OCI-LY7 (cell line): Measurements from ENCODE around the gene CUX1. TPM values are rescaled to one million over a fixed set of nuclear protein-coding genes. Genes with fewer than 3 reads are reported as not detected.

Source experiments
- BruUV-seq: library from RNA; stranded (reverse); fragments of 400-500 nt; replicated peaks from 2 replicates; lab custom pipeline; 2021; lab: Mats Ljungman, UMichigan
- CTCF ChIA-PET: fragments of 300-600 bp; sonication (Branson Sonifier 250); formaldehyde crosslinking; loops from one replicate; lab custom pipeline; 2022; ENCODE audit warnings: antibody characterized with exemption; ENCODE audit not compliant: unreplicated experiment; lab: Charles Lee
- POLR2A ChIA-PET: fragments of 300-600 bp; sonication (Branson Sonifier 250); formaldehyde crosslinking; loops from one replicate; lab custom pipeline; 2022; ENCODE audit warnings: antibody characterized with exemption; lab: Charles Lee
- DNase-seq: peaks from one replicate; pipeline ENCODE4 v3.0.0-alpha.2; 2015; ENCODE audit warnings: low spot score
- H2AFZ ChIP-seq: fragments of 200-600 bp; sonication (generic), shearing (Covaris generic); 2 replicates; pipeline ENCODE4 v1.6.1; 2014; ENCODE audit warnings: mild to moderate bottlenecking, antibody characterized with exemption, low read length, moderate library complexity
- H3K27ac ChIP-seq: fragments of 200-600 bp; sonication (generic); 2 replicates; pipeline ENCODE4 v1.5.1; 2014; ENCODE audit warnings: mixed run types, low read depth, mild to moderate bottlenecking, moderate library complexity, low read length, inconsistent platforms; ENCODE audit not compliant: poor library complexity, severe bottlenecking
- H3K36me3 ChIP-seq: fragments of 200-600 bp; sonication (generic); 2 replicates; pipeline ENCODE4 v1.6.1; 2014; ENCODE audit warnings: mild to moderate bottlenecking, antibody characterized with exemption, low read length, moderate library complexity, mixed read lengths; ENCODE audit not compliant: insufficient read depth
- H3K4me1 ChIP-seq: fragments of 200-600 bp; sonication (generic); 2 replicates; pipeline ENCODE4 v1.5.1; 2014; ENCODE audit warnings: mild to moderate bottlenecking, low read length; ENCODE audit not compliant: insufficient read depth, poor library complexity, severe bottlenecking
- H3K4me2 ChIP-seq: fragments of 200-600 bp; sonication (generic); 2 replicates; pipeline ENCODE4 v1.6.1; 2014; ENCODE audit warnings: mild to moderate bottlenecking, low read length
- H3K4me3 ChIP-seq: fragments of 200-600 bp; sonication (generic); 2 replicates; pipeline ENCODE4 v1.5.1; 2014; ENCODE audit warnings: mild to moderate bottlenecking, low read depth, low read length; ENCODE audit not compliant: poor library complexity, severe bottlenecking
- H3K79me2 ChIP-seq: fragments of 200-600 bp; sonication (generic); 2 replicates; pipeline ENCODE4 v1.6.1; 2016; ENCODE audit warnings: low read depth, mild to moderate bottlenecking, low read length, moderate library complexity, mixed read lengths; ENCODE audit not compliant: insufficient read depth
- H3K9me2 ChIP-seq: fragments of 200-600 bp; sonication (generic); 2 replicates; pipeline ENCODE4 v1.6.1; 2016; ENCODE audit warnings: mild to moderate bottlenecking, low read length, mixed read lengths; ENCODE audit not compliant: insufficient read depth
- H3K9me3 ChIP-seq: fragments of 200-600 bp; sonication (generic); 2 replicates; pipeline ENCODE4 v1.6.1; 2014; ENCODE audit warnings: mild to moderate bottlenecking, mixed run types, low read length, mixed read lengths
- H4K20me1 ChIP-seq: fragments of 200-600 bp; sonication (generic); 2 replicates; pipeline ENCODE4 v1.6.1; 2014; ENCODE audit warnings: mild to moderate bottlenecking, antibody characterized with exemption, low read length, moderate library complexity, mixed read lengths; ENCODE audit not compliant: insufficient read depth
- CTCF ChIP-seq: fragments of 200-600 bp; sonication (generic); conservative IDR thresholded peaks from 2 replicates; pipeline ENCODE4 v1.5.1; 2014; ENCODE audit warnings: mild to moderate bottlenecking, antibody characterized with exemption, low read length, moderate library complexity, mixed read lengths
- EZH2phosphoT487 ChIP-seq: fragments of 200-600 bp; sonication (generic); IDR thresholded peaks from 2 replicates; pipeline ENCODE4 v1.6.1; 2018; ENCODE audit warnings: low read depth, borderline replicate concordance, mild to moderate bottlenecking, mixed run types, antibody characterized with exemption, low read length, moderate library complexity, mixed read lengths
- intact Hi-C: fragments of 100-400 bp; cut with micrococcal nuclease; formaldehyde crosslinking; loops from one replicate; pipeline ENCODE4 v1.10.0; 2022; ENCODE audit not compliant: unreplicated experiment
- total RNA-seq, 2 experiments: library from RNA; depleted of rRNA in 1 of 2; stranded (reverse); fragments of >200 nt in 1 of 2; shearing (Covaris generic) in 1 of 2; gene quantifications; 2 replicates each; pipeline ENCODE4 v1.2.3, GENCODE V29; 2014 to 2022

Gene CUX1
- total RNA-seq, 2 experiments from 2014 or later, result 143 to 199 TPM

GRCh38 chr7:102310414-102310815, 493.0 kb downstream of the CUX1 start:
- intact Hi-C loops, result no loop called here
- Histone ChIP-seq H2AFZ (no peak overlapping the region), H3K4me3 (no peak overlapping the region), H3K4me1 (peaks cover 68% of the 10 kb centered on the region), H3K4me2 (no peak overlapping the region), H3K9me3 (no peaks in the 10 kb centered on the region), H3K36me3 (peaks cover 85% of the 10 kb centered on the region), H3K79me2 (peaks cover 22% of the 10 kb centered on the region; the same call in 1 of the 2 replicates), H4K20me1 (no peaks in the 10 kb centered on the region), H3K27ac (peak overlapping the region; percentile 26), H3K9me2 (no peaks in the 10 kb centered on the region)
- TF ChIP-seq EZH2phosphoT487 (no peak), CTCF (no peak)
- no TSS peak for BruUV-seq
- no peak for DNase-seq
- POLR2A ChIA-PET, result interaction anchor here (0.7 to 1.7 kb wide), 2 partner anchors 20 to 570 kb away, joined by 6 to 7 read pairs; no protein-coding TSS in a partner anchor
- CTCF ChIA-PET, result no interaction called here

GRCh38 chr7:102312317-102312716, 494.9 kb downstream of the CUX1 start:
- Histone ChIP-seq H3K9me3 (no peaks in the 10 kb centered on the region), H3K4me2 (peak overlapping the region; percentile 41), H3K9me2 (no peaks in the 10 kb centered on the region), H3K4me1 (peaks cover 56% of the 10 kb centered on the region), H3K27ac (peak overlapping the region; percentile 55), H3K4me3 (no peak overlapping the region), H4K20me1 (no peaks in the 10 kb centered on the region), H3K36me3 (peaks cover 99% of the 10 kb centered on the region), H2AFZ (no peak overlapping the region), H3K79me2 (peaks cover 21% of the 10 kb centered on the region; the same call in 1 of the 2 replicates)
- no TSS peak for BruUV-seq
- ChIA-PET CTCF (no interaction called here), POLR2A (interaction anchor here (0.7 kb wide), 2 partner anchors 22 to 1680 kb away, joined by 5 to 6 read pairs; no protein-coding TSS in a partner anchor)
- no peak for TF ChIP-seq EZH2phosphoT487
- TF ChIP-seq CTCF, result no peak
- DNase-seq, result no peak
- intact Hi-C loops, result no loop called here

- no peak overlapping the region for H3K27ac ChIP-seq
- no peak overlapping the region for H3K4me3 ChIP-seq
- BruUV-seq, result no TSS peak
- no peaks in the 10 kb centered on the region for H3K9me2 ChIP-seq
- DNase-seq, result no peak
- no peaks in the 10 kb centered on the region for H3K9me3 ChIP-seq
- ChIA-PET POLR2A (no interaction called here), CTCF (no interaction called here)
- intact Hi-C loops, result no loop called here
- H3K4me1 ChIP-seq, result peaks cover 37% of the 10 kb centered on the region
- H4K20me1 ChIP-seq, result no peaks in the 10 kb centered on the region
- no peak overlapping the region for H2AFZ ChIP-seq
- H3K79me2 ChIP-seq, result peaks cover 4% of the 10 kb centered on the region; the same call in 1 of the 2 replicates
- TF ChIP-seq CTCF, result no peak
- TF ChIP-seq EZH2phosphoT487, result no peak
- no peak overlapping the region for H3K4me2 ChIP-seq
- peaks cover 99% of the 10 kb centered on the region for H3K36me3 ChIP-seq
Observed at GRCh38 chr7:102313997-102314780, 496.8 kb downstream of the CUX1 start.
